Measurements from ENCODE around the gene LCLAT1.

DNA sequence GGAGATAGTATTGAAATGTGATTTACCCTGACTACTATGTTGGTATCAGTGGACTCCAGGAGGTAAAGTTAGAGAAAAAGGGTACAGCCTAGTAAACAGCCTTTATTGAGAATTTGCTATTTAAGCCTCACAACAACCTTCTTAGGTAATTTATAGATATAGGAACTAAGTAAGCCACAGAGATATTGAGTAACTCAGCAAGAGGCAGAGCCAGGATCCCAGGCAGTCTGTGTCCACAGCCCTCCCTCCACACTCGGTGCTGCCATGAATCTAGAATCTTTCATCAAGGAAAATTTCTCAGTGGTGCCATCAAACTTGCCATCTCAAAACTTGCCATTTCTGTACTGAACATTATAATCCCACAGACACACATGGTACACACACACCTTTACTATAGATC, 189.3 kb downstream of the LCLAT1 start:
- TF ChIP-seq POLR2A (IDR thresholded peaks at IDR 0.05; ENCODE audit: low read length) (no peak), GATA1 (IDR thresholded peaks at IDR 0.05; ENCODE audit: low read depth, low read length) (no peak)

Measured in erythroblast (primary cell).